HFF-Myc (cell line): ENCODE measurements around the gene RAB36.

Experiments used
- DNase-seq: peaks from one replicate; pipeline ENCODE4 v3.0.0-alpha.2; 2011; ENCODE audit warnings: low read depth; ENCODE audit errors: extremely low read depth
- H3K4me3 ChIP-seq: replicated peaks from 2 replicates; pipeline ENCODE4 v1.5.1; 2011; ENCODE audit warnings: low read depth, mild to moderate bottlenecking, control low read depth, low read length
- TF ChIP-seq, protein P1 (sequence below): IDR thresholded peaks from 2 replicates; pipeline ENCODE4 v1.5.1; 2012; ENCODE audit warnings: mild to moderate bottlenecking, low read depth, low read length, control low read depth; ENCODE audit errors: missing control alignments

Gene RAB36

DNA sequence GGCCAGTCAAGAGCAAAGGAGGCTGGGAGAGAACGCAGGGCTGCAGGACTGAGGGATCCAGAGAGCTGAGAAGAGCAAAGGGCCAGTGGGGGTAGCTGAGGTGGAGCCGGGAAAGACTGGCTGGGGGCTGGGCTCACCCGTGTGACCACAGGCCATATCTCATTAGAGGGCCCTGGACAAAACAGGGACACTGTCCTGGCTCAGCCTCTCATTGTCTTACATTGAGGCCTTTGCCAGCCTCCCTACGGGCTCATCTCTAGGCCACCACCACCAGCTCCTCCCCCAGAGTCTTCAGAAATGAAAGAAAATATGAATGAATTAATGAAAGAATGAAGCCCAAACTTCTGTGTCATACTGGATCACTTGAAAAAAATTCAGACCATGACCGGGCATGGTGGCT lies 9.2 kb downstream of the RAB36 start:
- TF ChIP-seq, protein P1, sequence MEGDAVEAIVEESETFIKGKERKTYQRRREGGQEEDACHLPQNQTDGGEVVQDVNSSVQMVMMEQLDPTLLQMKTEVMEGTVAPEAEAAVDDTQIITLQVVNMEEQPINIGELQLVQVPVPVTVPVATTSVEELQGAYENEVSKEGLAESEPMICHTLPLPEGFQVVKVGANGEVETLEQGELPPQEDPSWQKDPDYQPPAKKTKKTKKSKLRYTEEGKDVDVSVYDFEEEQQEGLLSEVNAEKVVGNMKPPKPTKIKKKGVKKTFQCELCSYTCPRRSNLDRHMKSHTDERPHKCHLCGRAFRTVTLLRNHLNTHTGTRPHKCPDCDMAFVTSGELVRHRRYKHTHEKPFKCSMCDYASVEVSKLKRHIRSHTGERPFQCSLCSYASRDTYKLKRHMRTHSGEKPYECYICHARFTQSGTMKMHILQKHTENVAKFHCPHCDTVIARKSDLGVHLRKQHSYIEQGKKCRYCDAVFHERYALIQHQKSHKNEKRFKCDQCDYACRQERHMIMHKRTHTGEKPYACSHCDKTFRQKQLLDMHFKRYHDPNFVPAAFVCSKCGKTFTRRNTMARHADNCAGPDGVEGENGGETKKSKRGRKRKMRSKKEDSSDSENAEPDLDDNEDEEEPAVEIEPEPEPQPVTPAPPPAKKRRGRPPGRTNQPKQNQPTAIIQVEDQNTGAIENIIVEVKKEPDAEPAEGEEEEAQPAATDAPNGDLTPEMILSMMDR: no peak
- H3K4me3 ChIP-seq: no peak overlapping the region
- no peak for DNase-seq

DNA sequence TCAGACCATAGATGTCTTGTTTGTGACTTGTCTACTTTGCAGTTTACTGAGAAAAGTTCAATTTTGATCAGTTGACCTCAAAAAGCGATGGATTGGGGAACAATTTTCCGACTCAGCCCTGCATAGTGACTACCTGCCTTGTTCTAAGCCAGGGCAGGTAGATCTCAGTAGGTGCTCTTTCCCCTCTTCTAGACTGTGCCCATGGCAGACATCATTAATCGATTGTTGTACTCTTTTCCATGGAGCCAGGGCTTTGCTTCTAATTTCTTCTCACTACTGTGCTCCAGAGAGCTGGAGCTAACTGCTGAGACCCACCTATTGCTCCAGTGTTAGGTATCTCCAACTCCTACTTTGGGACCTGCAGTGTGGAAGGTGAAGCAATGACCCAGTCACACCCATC lies 9.9 kb downstream of the RAB36 start:
- no peak for DNase-seq
- TF ChIP-seq, protein P1: no peak

DNA sequence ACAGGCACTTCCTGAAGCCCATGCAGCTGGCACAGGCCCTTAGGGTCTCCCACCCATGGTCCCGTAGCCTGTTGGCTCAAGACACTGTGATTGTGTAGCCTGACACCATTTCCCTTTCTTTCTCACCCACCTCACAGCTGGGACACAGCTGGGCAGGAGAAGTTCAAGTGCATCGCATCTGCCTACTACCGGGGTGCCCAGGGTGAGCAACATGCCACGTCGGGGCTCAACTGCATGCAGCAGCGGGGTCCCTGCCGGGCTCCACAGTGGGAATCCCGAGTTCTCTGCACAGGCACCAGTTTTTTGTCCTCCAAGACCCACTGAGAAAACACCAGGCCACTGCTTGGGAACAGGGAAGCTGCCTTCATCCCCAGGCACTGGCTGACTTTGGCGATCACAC lies 10.6 kb downstream of the RAB36 start:
- H3K4me3 ChIP-seq: no peak overlapping the region
- TF ChIP-seq, protein P1: no peak
- DNase-seq: no peak

More for the DNA sequence above, 9.9 kb downstream of the RAB36 start:
- H3K4me3 ChIP-seq: no peak overlapping the region

DNA sequence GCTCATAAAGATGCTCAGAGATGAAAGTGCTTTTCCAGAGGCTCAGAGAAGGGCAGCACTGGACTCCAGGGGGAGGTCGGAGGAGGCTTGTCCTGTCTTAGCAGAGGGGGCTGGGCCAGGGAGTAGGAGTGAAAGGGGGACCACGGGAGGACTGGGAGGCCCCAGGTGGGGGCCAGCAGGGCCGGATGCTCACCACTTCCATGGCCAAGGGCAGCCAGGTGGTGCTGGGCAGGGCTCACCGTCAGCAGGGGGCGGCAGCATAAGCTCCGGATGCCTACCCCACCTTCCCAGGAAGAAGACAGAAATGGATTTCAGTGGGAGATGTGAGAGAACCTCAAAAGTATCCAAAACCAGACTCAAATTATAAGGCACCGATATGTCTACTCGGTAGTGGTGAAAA lies 11.0 kb downstream of the RAB36 start:
- H3K4me3 ChIP-seq: no peak overlapping the region
- DNase-seq: no peak
- TF ChIP-seq, protein P1: no peak

DNA sequence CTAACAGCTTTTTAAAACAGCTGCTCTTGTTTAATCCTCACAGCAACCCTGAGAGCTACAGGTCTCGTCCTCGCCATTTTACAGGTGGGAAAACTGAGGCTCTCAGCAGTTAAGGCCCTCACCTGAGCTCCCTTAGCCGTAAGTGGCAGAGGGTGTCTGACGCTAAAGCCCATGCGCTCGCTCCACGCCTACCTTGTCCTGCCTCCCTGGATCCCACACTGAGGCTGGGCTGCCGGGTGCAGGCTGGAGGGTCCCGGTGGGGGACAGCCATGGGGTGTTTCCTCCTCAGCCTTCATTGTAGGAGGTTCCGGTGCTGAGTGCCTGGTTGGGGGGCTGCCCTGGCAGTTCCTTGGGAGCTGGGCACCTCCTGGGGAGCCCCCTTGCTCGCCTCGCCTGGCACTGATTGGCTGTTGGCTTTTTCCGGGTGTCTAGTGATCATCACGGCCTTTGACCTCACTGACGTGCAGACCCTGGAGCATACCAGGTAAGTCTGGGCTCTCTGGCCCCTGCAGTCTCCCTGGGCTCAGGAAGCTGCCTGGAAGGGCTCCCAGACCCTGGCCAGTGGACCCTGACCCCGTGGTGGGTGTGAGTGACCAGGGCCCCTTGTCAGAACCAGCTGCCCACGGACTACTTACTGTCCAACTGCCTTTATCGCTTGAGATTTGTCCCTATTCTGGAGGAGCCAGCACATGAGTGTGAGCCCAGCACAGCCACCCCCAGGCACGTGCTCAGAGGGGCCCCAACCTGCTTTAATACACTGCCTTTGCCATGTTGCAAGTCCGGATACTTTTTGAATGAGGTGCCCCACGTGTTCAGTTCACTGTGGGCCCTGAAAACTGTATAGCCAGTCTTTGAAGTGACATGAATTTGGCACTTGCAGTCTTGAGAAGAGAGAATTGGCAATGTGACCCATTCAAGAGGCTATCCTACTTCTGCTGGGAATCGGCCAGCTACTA lies 12.6 kb downstream of the RAB36 start:
- TF ChIP-seq, protein P1: no peak
- H3K4me3 ChIP-seq: no peak overlapping the region

DNA sequence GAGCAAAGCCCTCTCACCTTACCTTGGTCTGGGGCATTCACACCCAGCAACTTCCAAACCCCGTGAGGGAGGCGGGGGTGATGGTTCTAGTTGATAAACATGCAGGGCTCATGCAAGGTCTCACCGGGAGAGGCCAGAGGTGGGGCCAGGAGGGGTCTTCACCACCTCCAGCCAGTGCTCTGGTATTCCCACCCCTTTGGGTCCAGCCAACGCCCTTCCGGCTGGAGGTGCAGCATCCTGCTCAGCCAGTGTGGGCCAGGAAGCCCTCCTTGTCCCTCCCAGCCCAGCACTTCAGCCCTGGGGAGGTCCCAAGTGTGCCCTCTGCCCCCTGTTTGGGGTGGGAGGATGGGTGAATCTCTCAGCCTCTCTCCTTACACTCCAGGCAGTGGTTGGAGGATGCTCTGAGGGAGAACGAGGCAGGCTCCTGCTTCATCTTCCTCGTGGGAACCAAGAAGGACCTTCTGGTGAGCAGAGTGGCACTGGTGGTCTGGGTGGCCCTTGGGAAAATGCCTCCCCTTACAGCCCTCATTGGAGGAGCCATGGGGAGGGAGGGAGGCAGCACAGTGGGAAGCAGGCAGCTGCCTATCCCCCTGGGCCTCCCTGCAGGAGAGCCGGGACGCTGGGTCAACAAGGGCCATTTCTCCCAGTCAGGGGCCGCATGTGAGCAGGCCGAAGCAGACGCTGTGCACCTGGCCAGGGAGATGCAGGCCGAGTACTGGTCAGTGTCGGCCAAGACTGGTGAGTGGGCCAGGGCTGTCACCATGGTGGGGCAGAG lies 13.4 kb downstream of the RAB36 start:
- DNase-seq: no peak
- TF ChIP-seq, protein P1: no peak
- H3K4me3 ChIP-seq: no peak overlapping the region

More for the DNA sequence above, 12.6 kb downstream of the RAB36 start:
- DNase-seq: no peak
